Stimulated activated CD8-positive, alpha-beta memory T cell treated with anti-CD3 and anti-CD28 coated beads, Interleukin-2, amount 100 ng/mL, for 48 hours (primary cell): ENCODE results near the gene RASSF10.

Experiments
- DNase-seq, 2 donors: peaks; one replicate each; pipeline ENCODE4 v3.0.0-alpha.2; 2020; ENCODE audit warnings: low read depth in 2 of 2

The RASSF10 gene

GRCh38 chr11:12994476-12994875 is 14.6 kb upstream of the RASSF10 start:
- DNase-seq = no peak

GRCh38 chr11:12995188-12995587 is 13.9 kb upstream of the RASSF10 start:
- DNase-seq = no peak

GRCh38 chr11:12995823-12996222 is 13.3 kb upstream of the RASSF10 start:
- DNase-seq = no peak

GRCh38 chr11:12997168-12997567 is 11.9 kb upstream of the RASSF10 start:
- no peak for DNase-seq

GRCh38 chr11:12998336-12998735 is 10.8 kb upstream of the RASSF10 start:
- DNase-seq = no peak

- DNase-seq = no peak
Observed at GRCh38 chr11:12999597-12999996, 9.5 kb upstream of the RASSF10 start.

GRCh38 chr11:13000116-13000515 is 9.0 kb upstream of the RASSF10 start:
- no peak for DNase-seq

GRCh38 chr11:13000721-13001120 is 8.4 kb upstream of the RASSF10 start:
- DNase-seq = no peak

GRCh38 chr11:13003736-13004493 is 5.2 kb upstream of the RASSF10 start:
- no peak for DNase-seq

- no peak for DNase-seq
Observed at GRCh38 chr11:13007182-13008060, 1.7 kb upstream of the RASSF10 start.

- DNase-seq = no peak
Observed at GRCh38 chr11:13008061-13008435, 1.1 kb upstream of the RASSF10 start.

GRCh38 chr11:13009476-13009920 is 382 bp downstream of the RASSF10 start:
- no peak for DNase-seq

GRCh38 chr11:13009921-13010748 is 1.0 kb downstream of the RASSF10 start:
- DNase-seq = no peak

GRCh38 chr11:13010749-13011465 is 1.8 kb downstream of the RASSF10 start:
- DNase-seq = no peak

GRCh38 chr11:13011466-13012055 is 2.4 kb downstream of the RASSF10 start:
- DNase-seq = no peak

- DNase-seq = no peak
Observed at GRCh38 chr11:13012056-13012661, 3.0 kb downstream of the RASSF10 start.

GRCh38 chr11:13013054-13013488 is 4.0 kb downstream of the RASSF10 start:
- DNase-seq = no peak

- no peak for DNase-seq
Observed at GRCh38 chr11:13015753-13016152, 6.6 kb downstream of the RASSF10 start.

GRCh38 chr11:13016415-13016814 is 7.3 kb downstream of the RASSF10 start:
- DNase-seq = no peak

GRCh38 chr11:13019313-13019712 is 10.2 kb downstream of the RASSF10 start:
- DNase-seq = no peak

- DNase-seq = no peak
Observed at GRCh38 chr11:13023423-13023822, 14.3 kb downstream of the RASSF10 start.
